Endothelial cell of umbilical vein (primary cell): ENCODE results near the gene CCDC82. TPM values are rescaled to one million over a fixed set of nuclear protein-coding genes. Genes with fewer than 3 reads are reported as not detected.

Experiments used
- BruUV-seq: library from RNA; stranded (reverse); fragments of 400-500 nt; replicated peaks from 2 replicates; lab custom pipeline; 2021; lab: Mats Ljungman, UMichigan
- CTCF ChIA-PET: fragments of 300-600, 350-600 bp; sonication (Branson Sonifier 250); formaldehyde crosslinking; loops from one replicate; lab custom pipeline; 2021; ENCODE audit warnings: antibody characterized with exemption, inconsistent platforms; lab: Charles Lee
- POLR2A ChIA-PET: fragments of 300-600, 350-600 bp; sonication (Branson Sonifier 250); formaldehyde crosslinking; loops from one replicate; lab custom pipeline; 2021; ENCODE audit warnings: antibody characterized with exemption, inconsistent platforms; lab: Charles Lee
- DNase-seq: peaks from one replicate; pipeline ENCODE4 v3.0.0-alpha.2; 2011; ENCODE audit warnings: low read depth, low spot score
- FAIRE-seq: peaks from 2 replicates; lab custom pipeline; 2011; peaks lifted over from hg19 to GRCh38; lab: Jason Lieb, UNC
- H2AFZ ChIP-seq: 2 replicates; pipeline ENCODE4 v1.6.0; 2012; ENCODE audit warnings: low read depth, low read length, control low read depth, inconsistent platforms
- H3K27ac ChIP-seq: 2 replicates; pipeline ENCODE4 v1.5.1; 2011; ENCODE audit warnings: low read depth, mild to moderate bottlenecking, control low read depth, low read length, moderate library complexity; ENCODE audit not compliant: insufficient read depth
- H3K27me3 ChIP-seq, 2 experiments: 2 replicates each; pipeline versions ENCODE4 v1.6.0 to v1.6.1; 2011; ENCODE audit warnings: low read length in 2 of 2, mixed read lengths in 1 of 2; ENCODE audit not compliant: control insufficient read depth in 2 of 2, insufficient read depth in 2 of 2
- H3K36me3 ChIP-seq, 2 experiments: 2 replicates in 1 of 2; 3 replicates in 1 of 2; pipeline ENCODE4 v1.5.1; 2011; ENCODE audit warnings: low read length in 2 of 2, mild to moderate bottlenecking in 1 of 2, moderate library complexity in 1 of 2; ENCODE audit not compliant: control insufficient read depth in 2 of 2, insufficient read depth in 2 of 2; ENCODE audit errors: extremely low read depth in 1 of 2
- H3K4me1 ChIP-seq: 3 replicates; pipeline ENCODE4 v1.5.1; 2011; ENCODE audit warnings: mild to moderate bottlenecking, low read length; ENCODE audit not compliant: control insufficient read depth, insufficient read depth; ENCODE audit errors: extremely low read depth
- H3K4me2 ChIP-seq: 2 replicates; pipeline ENCODE4 v1.6.1; 2011; ENCODE audit warnings: low read length, control low read depth, mixed read lengths; ENCODE audit not compliant: insufficient read depth
- H3K4me3 ChIP-seq, 3 experiments: fragments of 200-600 bp in 1 of 3; sonication (generic), shearing (Covaris generic) in 1 of 3; replicated peaks in 1 of 3; 2 replicates each; pipeline ENCODE4 v1.5.1; 2011 to 2016; ENCODE audit warnings: control low read depth in 3 of 3, low read length in 3 of 3, mild to moderate bottlenecking in 2 of 3, inconsistent platforms in 1 of 3, low read depth in 1 of 3, moderate library complexity in 1 of 3; ENCODE audit not compliant: insufficient read depth in 1 of 3
- H3K79me2 ChIP-seq: 2 replicates; pipeline ENCODE4 v1.6.0; 2012; ENCODE audit warnings: low read length, inconsistent platforms; ENCODE audit not compliant: control insufficient read depth, insufficient read depth
- H3K9ac ChIP-seq: replicated peaks from 2 replicates; pipeline ENCODE3; 2011; ENCODE audit warnings: low read length, control low read depth; ENCODE audit not compliant: insufficient read depth; ENCODE audit errors: extremely low read depth
- H3K9me1 ChIP-seq: replicated peaks from 3 replicates; pipeline ENCODE4 v1.6.0; 2011; ENCODE audit warnings: mild to moderate bottlenecking, low read length; ENCODE audit not compliant: control insufficient read depth, insufficient read depth; ENCODE audit errors: extremely low read depth
- H3K9me3 ChIP-seq: replicated peaks from 2 replicates; pipeline ENCODE4 v1.5.1; 2012; ENCODE audit warnings: low read length, inconsistent platforms; ENCODE audit not compliant: control insufficient read depth, insufficient read depth
- H4K20me1 ChIP-seq: replicated peaks from 2 replicates; pipeline ENCODE3; 2011; ENCODE audit warnings: mild to moderate bottlenecking, low read length; ENCODE audit not compliant: control insufficient read depth, insufficient read depth; ENCODE audit errors: extremely low read depth
- CTCF ChIP-seq, 2 donors: IDR thresholded peaks; 1 replicate in 1 of 2; 2 replicates in 1 of 2; pipeline ENCODE4 v1.5.1; 2011; ENCODE audit warnings: low read length in 2 of 2, mild to moderate bottlenecking in 2 of 2, moderate library complexity in 2 of 2, control low read depth in 1 of 2, inconsistent platforms in 1 of 2, low read depth in 1 of 2; ENCODE audit not compliant: insufficient read depth in 1 of 2; ENCODE audit errors: extremely low read depth in 1 of 2
- GATA2 ChIP-seq: IDR thresholded peaks from 2 replicates; pipeline ENCODE4 v1.7.0; 2011; ENCODE audit warnings: low read depth, mild to moderate bottlenecking, moderate library complexity, mixed read lengths, low read length; ENCODE audit not compliant: insufficient read length, insufficient read depth
- MYC ChIP-seq: IDR thresholded peaks from one replicate; pipeline ENCODE4 v1.6.1; 2011; ENCODE audit warnings: mild to moderate bottlenecking, low read depth, low read length
- POLR2A ChIP-seq: IDR thresholded peaks from 2 replicates; pipeline ENCODE4 v1.6.1; 2012; ENCODE audit warnings: low read depth, mild to moderate bottlenecking, control low read depth, low read length
- dilution Hi-C: fragments of 300-500 bp; cut with MboI; formaldehyde crosslinking; loops from one replicate; pipeline ENCODE4 v1.15.0; 2019; ENCODE audit warnings: low sequenced_read_pairs; ENCODE audit not compliant: extremely low pct_ligation_motif_present
- intact Hi-C: fragments of 100-400 bp; cut with micrococcal nuclease; formaldehyde crosslinking; loops from one replicate; pipeline ENCODE4 v1.10.0; 2022
- polyA plus RNA-seq, 4 experiments: library from polyadenylated mRNA; depleted of rRNA in 3 of 4; stranded (reverse) in 3 of 4; unstranded in 1 of 4; fragments of >200 nt; gene quantifications; 2 replicates each; pipeline versions ENCODE4 v1.2.1 to v1.2.3, GENCODE V29; 2011 to 2012; ENCODE audit warnings: missing spikeins in 1 of 4
- total RNA-seq: library from RNA; stranded (reverse); gene quantifications from 2 replicates; pipeline ENCODE4 v1.2.3, GENCODE V29; 2021

The CCDC82 gene
- total and polyA plus RNA-seq, 2 donors (not counting 3 experiments of a cell fraction or from before 2014, with no cell fraction given) = 8.1 to 33.4 TPM

- Histone ChIP-seq H3K27ac (no peak overlapping the region), H3K4me2 (no peak overlapping the region), H3K9me3 (no peaks in the 10 kb centered on the region), H4K20me1 (no peaks in the 10 kb centered on the region), H3K36me3 (no peaks in the 10 kb centered on the region), H3K79me2 (peaks cover 35% of the 10 kb centered on the region), H2AFZ (no peak overlapping the region), H3K4me1 (peaks cover 27% of the 10 kb centered on the region), H3K27me3 (no peaks in the 10 kb centered on the region), H3K9me1 (no peaks in the 10 kb centered on the region), H3K9ac (no peak overlapping the region), H3K4me3 (no peak overlapping the region)
- no peak for TF ChIP-seq POLR2A
- no peak for TF ChIP-seq GATA2
- no peak for TF ChIP-seq CTCF (IDR thresholded peaks at IDR 0.05; ENCODE audit: extremely low read depth in 1 of 2, insufficient read depth in 1 of 2, low read depth in 1 of 2, low read length in 2 of 2)
- TF ChIP-seq MYC = no peak
- intact Hi-C loops (loop anchor here (1.0 kb wide), 1 partner anchor 19 kb away; no protein-coding TSS in a partner anchor), dilution Hi-C loops (no loop called here)
- ChIA-PET CTCF (interaction anchor here (1.5 to 8.5 kb wide), 5 partner anchors 27 to 502 kb away, joined by 4 to 215 read pairs (median 82); no protein-coding TSS in a partner anchor), POLR2A (no interaction called here)
- DNase-seq (no peak), FAIRE-seq (no peak)
- BruUV-seq = no TSS peak
These were observed 51.9 kb downstream of the CCDC82 start for GRCh38 chr11:96337541-96338431.
